Measurements from ENCODE around the gene BICC1. TPM values are rescaled to one million over a fixed set of nuclear protein-coding genes. Genes with fewer than 3 reads are reported as not detected.

BICC1 gene
- total and polyA plus RNA-seq, 2 donors (not counting 3 experiments of a cell fraction or from before 2014, with no cell fraction given): 0.06 to 0.29 TPM

- Histone ChIP-seq H3K79me2 (ENCODE audit: control insufficient read depth, insufficient read depth, low read length) (no peaks in the 10 kb centered on the region), H2AFZ (ENCODE audit: low read depth, low read length) (no peak overlapping the region), H3K36me3 (ENCODE audit: control insufficient read depth in 2 of 2, extremely low read depth in 1 of 2, insufficient read depth in 2 of 2, low read length in 2 of 2) (no peaks in the 10 kb centered on the region), H4K20me1 (replicated peaks; ENCODE audit: control insufficient read depth, extremely low read depth, insufficient read depth, low read length) (no peaks in the 10 kb centered on the region), H3K9ac (replicated peaks; ENCODE audit: extremely low read depth, insufficient read depth, low read length) (no peak overlapping the region), H3K9me3 (replicated peaks; ENCODE audit: control insufficient read depth, insufficient read depth, low read length) (no peaks in the 10 kb centered on the region), H3K4me2 (ENCODE audit: insufficient read depth, low read length) (no peak overlapping the region), H3K4me1 (ENCODE audit: control insufficient read depth, extremely low read depth, insufficient read depth, low read length) (no peaks in the 10 kb centered on the region), H3K9me1 (replicated peaks; ENCODE audit: control insufficient read depth, extremely low read depth, insufficient read depth, low read length) (peaks cover under 1% of the 10 kb centered on the region), H3K27me3 (ENCODE audit: control insufficient read depth in 2 of 2, insufficient read depth in 2 of 2, low read length in 2 of 2) (no peaks in the 10 kb centered on the region), H3K4me3 (replicated peaks in 1 of 3; ENCODE audit: insufficient read depth in 1 of 3, low read depth in 1 of 3, low read length in 3 of 3) (no peak overlapping the region), H3K27ac (ENCODE audit: insufficient read depth, low read depth, low read length) (no peak overlapping the region)
- FAIRE-seq (no peak), DNase-seq (ENCODE audit: low read depth, low spot score) (no peak)
- ChIA-PET POLR2A (no interaction called here), CTCF (no interaction called here)
- BruUV-seq (replicated peaks): no TSS peak
- intact Hi-C loops (cut with micrococcal nuclease) (no loop called here), dilution Hi-C loops (cut with MboI; ENCODE audit: extremely low pct_ligation_motif_present, low sequenced_read_pairs) (no loop called here)
- TF ChIP-seq FOS (IDR thresholded peaks at IDR 0.05; ENCODE audit: borderline replicate concordance, insufficient read depth, low read length): no peak
- TF ChIP-seq, protein P1, sequence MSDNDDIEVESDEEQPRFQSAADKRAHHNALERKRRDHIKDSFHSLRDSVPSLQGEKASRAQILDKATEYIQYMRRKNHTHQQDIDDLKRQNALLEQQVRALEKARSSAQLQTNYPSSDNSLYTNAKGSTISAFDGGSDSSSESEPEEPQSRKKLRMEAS (IDR thresholded peaks at IDR 0.05; ENCODE audit: insufficient read depth, insufficient read length): no peak
- TF ChIP-seq GATA2 (IDR thresholded peaks at IDR 0.05; ENCODE audit: insufficient read depth, insufficient read length, low read depth, low read length): no peak
- TF ChIP-seq POLR2AphosphoS5 (IDR thresholded peaks at IDR 0.05; ENCODE audit: insufficient read depth, low read depth, low read length): no peak
- no peak for TF ChIP-seq MYC (IDR thresholded peaks at IDR 0.05; ENCODE audit: low read depth, low read length)
- no peak for TF ChIP-seq EZH2 (IDR thresholded peaks at IDR 0.05; ENCODE audit: borderline replicate concordance, low read depth, low read length, severe bottlenecking)
- no peak for TF ChIP-seq POLR2A (IDR thresholded peaks at IDR 0.05; ENCODE audit: low read depth, low read length)
- TF ChIP-seq, protein P2, sequence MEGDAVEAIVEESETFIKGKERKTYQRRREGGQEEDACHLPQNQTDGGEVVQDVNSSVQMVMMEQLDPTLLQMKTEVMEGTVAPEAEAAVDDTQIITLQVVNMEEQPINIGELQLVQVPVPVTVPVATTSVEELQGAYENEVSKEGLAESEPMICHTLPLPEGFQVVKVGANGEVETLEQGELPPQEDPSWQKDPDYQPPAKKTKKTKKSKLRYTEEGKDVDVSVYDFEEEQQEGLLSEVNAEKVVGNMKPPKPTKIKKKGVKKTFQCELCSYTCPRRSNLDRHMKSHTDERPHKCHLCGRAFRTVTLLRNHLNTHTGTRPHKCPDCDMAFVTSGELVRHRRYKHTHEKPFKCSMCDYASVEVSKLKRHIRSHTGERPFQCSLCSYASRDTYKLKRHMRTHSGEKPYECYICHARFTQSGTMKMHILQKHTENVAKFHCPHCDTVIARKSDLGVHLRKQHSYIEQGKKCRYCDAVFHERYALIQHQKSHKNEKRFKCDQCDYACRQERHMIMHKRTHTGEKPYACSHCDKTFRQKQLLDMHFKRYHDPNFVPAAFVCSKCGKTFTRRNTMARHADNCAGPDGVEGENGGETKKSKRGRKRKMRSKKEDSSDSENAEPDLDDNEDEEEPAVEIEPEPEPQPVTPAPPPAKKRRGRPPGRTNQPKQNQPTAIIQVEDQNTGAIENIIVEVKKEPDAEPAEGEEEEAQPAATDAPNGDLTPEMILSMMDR (IDR thresholded peaks at IDR 0.05; ENCODE audit: extremely low read depth in 1 of 2, insufficient read depth in 1 of 2, low read depth in 1 of 2, low read length in 2 of 2): no peak
- no peak for TF ChIP-seq JUN (IDR thresholded peaks at IDR 0.05; ENCODE audit: borderline replicate concordance, insufficient read depth, insufficient read length, low read depth)
These were observed 266.3 kb downstream of the BICC1 start for GRCh38 chr10:58778966-58779365.
